ENCODE measurements around the gene MAP4K4. TPM values are rescaled to one million over a fixed set of nuclear protein-coding genes. Genes with fewer than 3 reads are reported as not detected.

MAP4K4 gene
- total and polyA plus RNA-seq, 12 donors: 8.7 to 43.1 (median 21.8) TPM

GRCh38 chr2:101883860-101884259, 186.4 kb downstream of the MAP4K4 start:
- Histone ChIP-seq H3K4me1 (replicated peaks in 1 of 2) (peaks cover 3 to 6% of the 10 kb centered on the region in 2 donors), H3K9me3 (replicated peaks in 1 of 3) (no peaks in the 10 kb centered on the region), H3K27me3 (no peaks in the 10 kb centered on the region), H3K36me3 (replicated peaks in 1 of 2) (no peaks in the 10 kb centered on the region), H3K4me3 (no peak overlapping the region), H3K27ac (no peak overlapping the region)
- 25 to 43% (median 30%) methylated on average over 3 of the region's 3 CpGs for WGBS, 4 donors
- DNase-seq: peak; percentile 30 to 67 (median 50)
- intact Hi-C loops (cut with DNase I): loop anchor here (10.0 kb wide), 4 partner anchors 101 to 471 kb away; partner anchors contain the start of gene IL18R1 (in 1 of the 2)
- no peak for TF ChIP-seq POLR2A (IDR thresholded peaks at IDR 0.05)
- TF ChIP-seq CTCF (IDR thresholded peaks at IDR 0.05): peak; percentile 55 to 80 (median 68)

- WGBS, 4 donors: 93 to 98% (median 95%) methylated on average over 2 of the region's 2 CpGs
- Histone ChIP-seq H3K9me3 (replicated peaks in 1 of 3) (no peaks in the 10 kb centered on the region), H3K36me3 (replicated peaks in 1 of 2) (no peaks in the 10 kb centered on the region), H3K4me1 (replicated peaks in 1 of 2) (peaks cover 3 to 6% of the 10 kb centered on the region in 2 donors), H3K4me3 (no peak overlapping the region), H3K27me3 (no peaks in the 10 kb centered on the region), H3K27ac (no peak overlapping the region)
- intact Hi-C loops (cut with DNase I): loop anchor here (10.0 kb wide), 4 partner anchors 100 to 470 kb away; partner anchors contain the start of gene IL18R1 (in 1 of the 2)
- no peak for DNase-seq
- TF ChIP-seq POLR2A (IDR thresholded peaks at IDR 0.05) (no peak), CTCF (IDR thresholded peaks at IDR 0.05) (no peak)
These were observed 186.9 kb downstream of the MAP4K4 start for GRCh38 chr2:101884423-101884822.

- Histone ChIP-seq H3K4me1 (replicated peaks in 1 of 2) (no peaks in the 10 kb centered on the region), H3K27me3 (no peaks in the 10 kb centered on the region), H3K4me3 (no peak overlapping the region), H3K36me3 (replicated peaks in 1 of 2) (peaks cover 0 to 8% of the 10 kb centered on the region in 2 donors), H3K27ac (no peak overlapping the region), H3K9me3 (replicated peaks in 1 of 3) (no peaks in the 10 kb centered on the region)
- intact Hi-C loops (cut with DNase I): loop anchor here (10.0 kb wide), 4 partner anchors 97 to 467 kb away; partner anchors contain the start of gene IL18R1 (in 1 of the 2)
- TF ChIP-seq POLR2A (IDR thresholded peaks at IDR 0.05) (no peak), CTCF (IDR thresholded peaks at IDR 0.05) (no peak)
- WGBS, 4 donors: 96 to 100% (median 100%) methylated on average over 2 of the region's 2 CpGs
- no peak for DNase-seq
These were observed 189.8 kb downstream of the MAP4K4 start for GRCh38 chr2:101887328-101887727.

GRCh38 chr2:101889460-101890098, 192.1 kb downstream of the MAP4K4 start:
- 85 to 90% (median 87%) methylated on average over 5 to 7 of the region's 7 CpGs for WGBS, 4 donors
- DNase-seq: no peak
- intact Hi-C loops (cut with DNase I): loop anchor here (10.0 kb wide), 4 partner anchors 95 to 465 kb away; partner anchors contain the start of gene IL18R1 (in 1 of the 2)
- TF ChIP-seq POLR2A (IDR thresholded peaks at IDR 0.05): no peak
- TF ChIP-seq CTCF (IDR thresholded peaks at IDR 0.05): no peak
- no peaks in the 10 kb centered on the region for H3K27me3 ChIP-seq
- H3K4me1 ChIP-seq (replicated peaks in 1 of 2): no peaks in the 10 kb centered on the region
- peaks cover 0 to 8% of the 10 kb centered on the region in 2 donors for H3K36me3 ChIP-seq (replicated peaks in 1 of 2)
- H3K27ac ChIP-seq: no peak overlapping the region
- no peak overlapping the region for H3K4me3 ChIP-seq
- H3K9me3 ChIP-seq (replicated peaks in 1 of 3): no peaks in the 10 kb centered on the region

Measured in adrenal gland (tissue), 12 donors.